Measurements from ENCODE around the gene FGFRL1. TPM values are rescaled to one million over a fixed set of nuclear protein-coding genes. Genes with fewer than 3 reads are reported as not detected.

FGFRL1 gene
- total RNA-seq, 4 donors from 2014 or later: 59.0 to 93.9 (median 77.2) TPM

GRCh38 chr4:1023075-1023640 is 11.7 kb downstream of the FGFRL1 start:
- Histone ChIP-seq H3K9me3 (no peaks in the 10 kb centered on the region), H3K4me3 (replicated peaks in 1 of 3) (no peak overlapping the region), H3K27ac (no peak overlapping the region), H3K4me1 (no peaks in the 10 kb centered on the region), H3K36me3 (peaks cover 16 to 17% of the 10 kb centered on the region in 2 donors), H3K27me3 (no peaks in the 10 kb centered on the region)
- intact Hi-C loops (cut with DNase I): no loop called here
- 92 to 97% methylated on average over 4 to 16 of the region's 20 CpGs for WGBS, 2 donors
- DNase-seq: no peak
- no peak for TF ChIP-seq CTCF (IDR thresholded peaks at IDR 0.05)
- TF ChIP-seq POLR2A (IDR thresholded peaks at IDR 0.05): no peak

GRCh38 chr4:1023895-1024740 is 12.7 kb downstream of the FGFRL1 start:
- no peak overlapping the region for H3K27ac ChIP-seq
- no peak overlapping the region for H3K4me3 ChIP-seq (replicated peaks in 1 of 3)
- no peak for TF ChIP-seq CTCF (IDR thresholded peaks at IDR 0.05)
- no peak for TF ChIP-seq POLR2A (IDR thresholded peaks at IDR 0.05)
- H3K36me3 ChIP-seq: peaks cover 16 to 17% of the 10 kb centered on the region in 2 donors
- no peaks in the 10 kb centered on the region for H3K4me1 ChIP-seq
- H3K9me3 ChIP-seq: no peaks in the 10 kb centered on the region
- DNase-seq: no peak
- intact Hi-C loops (cut with DNase I): no loop called here
- WGBS, 2 donors: 97% methylated on average over 29 to 64 of the region's 83 CpGs
- no peaks in the 10 kb centered on the region for H3K27me3 ChIP-seq

GRCh38 chr4:1024882-1025545 is 13.6 kb downstream of the FGFRL1 start:
- no peaks in the 10 kb centered on the region for H3K9me3 ChIP-seq
- no peak for DNase-seq
- no peak overlapping the region for H3K4me3 ChIP-seq (replicated peaks in 1 of 3)
- intact Hi-C loops (cut with DNase I): no loop called here
- peaks cover 16 to 17% of the 10 kb centered on the region in 2 donors for H3K36me3 ChIP-seq
- WGBS, 2 donors: 94 to 98% methylated on average over 20 to 22 of the region's 32 CpGs
- H3K4me1 ChIP-seq: peaks cover 0 to 2% of the 10 kb centered on the region in 2 donors
- TF ChIP-seq POLR2A (IDR thresholded peaks at IDR 0.05) (no peak), CTCF (IDR thresholded peaks at IDR 0.05) (no peak)
- no peaks in the 10 kb centered on the region for H3K27me3 ChIP-seq
- H3K27ac ChIP-seq: no peak overlapping the region

- no peaks in the 10 kb centered on the region for H3K27me3 ChIP-seq
- H3K9me3 ChIP-seq: no peaks in the 10 kb centered on the region
- TF ChIP-seq CTCF (IDR thresholded peaks at IDR 0.05) (no peak), POLR2A (IDR thresholded peaks at IDR 0.05) (no peak)
- peak in 1 of 2 donors; percentile 53 for DNase-seq
- H3K27ac ChIP-seq: no peak overlapping the region
- 64 to 67% methylated on average over 17 of the region's 17 CpGs for WGBS, 2 donors
- intact Hi-C loops (cut with DNase I): no loop called here
- no peak overlapping the region for H3K4me3 ChIP-seq (replicated peaks in 1 of 3)
- H3K36me3 ChIP-seq: peaks cover 16 to 17% of the 10 kb centered on the region in 2 donors
- peaks cover 0 to 4% of the 10 kb centered on the region in 2 donors for H3K4me1 ChIP-seq
Measured at GRCh38 chr4:1026115-1026514, 14.7 kb downstream of the FGFRL1 start.
